Esophagus muscularis mucosa (tissue), 4 donors: ENCODE measurements around the gene JARID2. TPM values are rescaled to one million over a fixed set of nuclear protein-coding genes. Genes with fewer than 3 reads are reported as not detected.

ENCODE experiments used
- DNase-seq: peaks from one replicate; pipeline ENCODE4 v3.0.0-alpha.2; 2017; ENCODE audit errors: extremely low spot score
- H3K27ac ChIP-seq, 4 donors: fragments of 200-600 bp; sonication (generic); replicated peaks in 1 of 4; 1 replicate in 3 of 4; 2 replicates in 1 of 4; pipeline ENCODE4 v1.5.1; 2016 to 2019; ENCODE audit warnings: mild to moderate bottlenecking in 1 of 4
- H3K27me3 ChIP-seq, 4 donors: fragments of 200-600 bp; sonication (generic); one replicate each; pipeline versions ENCODE4 v1.5.1 to v1.6.0; 2016 to 2019
- H3K36me3 ChIP-seq, 4 donors: fragments of 200-600 bp; sonication (generic); one replicate each; pipeline ENCODE4 v1.5.1; 2016 to 2019
- H3K4me1 ChIP-seq, 4 donors: fragments of 200-600 bp; sonication (generic); one replicate each; pipeline ENCODE4 v1.5.1; 2016 to 2019
- H3K4me3 ChIP-seq, 4 donors: fragments of 200-600 bp; sonication (generic); 1 replicate in 2 of 4; 2 replicates in 2 of 4; pipeline ENCODE4 v1.5.1; 2016 to 2019; ENCODE audit warnings: mild to moderate bottlenecking in 4 of 4, moderate library complexity in 1 of 4
- H3K9me3 ChIP-seq, 4 donors: fragments of 200-600 bp; sonication (generic); 1 replicate in 3 of 4; 2 replicates in 1 of 4; pipeline ENCODE4 v1.5.1; 2016 to 2019
- EP300 ChIP-seq: sonication (generic); formaldehyde crosslinking; IDR thresholded peaks from one replicate; pipeline ENCODE4 v1.6.1; 2017; ENCODE audit warnings: antibody characterized with exemption
- POLR2A ChIP-seq: fragments of 450-650 bp; IDR thresholded peaks from one replicate; pipeline ENCODE4 v1.6.1; 2017; ENCODE audit warnings: antibody characterized with exemption, moderate library complexity, mild to moderate bottlenecking, low read depth
- POLR2AphosphoS5 ChIP-seq, 2 donors: sonication (generic); formaldehyde crosslinking; IDR thresholded peaks; one replicate each; pipeline ENCODE4 v1.6.1; 2017; ENCODE audit warnings: antibody characterized with exemption in 2 of 2
- WGBS: methylation state at CpG from one replicate; pipeline ENCODE4 v1.1.5; 2018; 5-methylcytosine and 5-hydroxymethylcytosine counted together
- intact Hi-C: fragments of 100-400 bp; cut with DNase I; formaldehyde crosslinking; loops from one replicate; pipeline ENCODE4 v1.15.1; 2023
- total RNA-seq, 4 donors: library from RNA; depleted of rRNA; stranded (reverse); fragments of >200 nt; gene quantifications; one replicate each; pipeline versions ENCODE4 v1.1.0 to v1.2.1, GENCODE V29; 2016
- TF ChIP-seq, protein P1 (sequence below), 3 experiments: fragments of 200-600 bp in 2 of 3; fragments of 450-650 bp in 1 of 3; sonication (generic) in 2 of 3; IDR thresholded peaks; one replicate each; pipeline ENCODE4 v1.5.1; 2017 to 2019; ENCODE audit warnings: antibody characterized with exemption in 3 of 3, mild to moderate bottlenecking in 2 of 3, moderate library complexity in 1 of 3

Gene JARID2
- total RNA-seq, 4 donors from 2014 or later = 5.8 to 10.4 (median 8.1) TPM

DNA sequence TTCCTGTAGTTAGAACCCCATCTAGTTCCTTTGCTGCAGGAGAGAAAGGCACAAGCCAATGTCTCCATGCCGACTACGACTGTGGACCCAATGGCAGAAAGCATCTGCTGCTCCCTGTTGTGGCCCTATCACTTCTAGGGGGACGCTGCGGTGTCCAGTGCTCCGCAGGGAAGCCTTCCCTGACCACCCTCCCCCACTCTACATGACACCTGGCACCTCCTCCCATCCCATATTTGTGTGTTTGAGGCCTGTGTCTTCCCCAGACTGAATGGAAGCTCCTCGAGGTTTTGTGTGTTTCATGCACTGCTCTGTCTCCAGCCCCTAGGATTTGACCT is 257.4 kb downstream of the JARID2 start:
- WGBS = 63% methylated on average over 1 of the region's 6 CpGs
- intact Hi-C loops = no loop called here
- H3K4me1 ChIP-seq = peaks cover 43 to 51% (median 47%) of the 10 kb centered on the region in 4 donors
- peak overlapping the region in 1 of 4 donors; percentile 85 for H3K27ac ChIP-seq
- no peaks in the 10 kb centered on the region for H3K27me3 ChIP-seq
- no peak for DNase-seq
- H3K36me3 ChIP-seq = peaks cover 4 to 47% (median 20%) of the 10 kb centered on the region in 4 donors
- no peak overlapping the region for H3K4me3 ChIP-seq
- TF ChIP-seq POLR2AphosphoS5 (IDR thresholded peaks at IDR 0.05) (no peak), EP300 (no peak), POLR2A (no peak)
- TF ChIP-seq, protein P1, sequence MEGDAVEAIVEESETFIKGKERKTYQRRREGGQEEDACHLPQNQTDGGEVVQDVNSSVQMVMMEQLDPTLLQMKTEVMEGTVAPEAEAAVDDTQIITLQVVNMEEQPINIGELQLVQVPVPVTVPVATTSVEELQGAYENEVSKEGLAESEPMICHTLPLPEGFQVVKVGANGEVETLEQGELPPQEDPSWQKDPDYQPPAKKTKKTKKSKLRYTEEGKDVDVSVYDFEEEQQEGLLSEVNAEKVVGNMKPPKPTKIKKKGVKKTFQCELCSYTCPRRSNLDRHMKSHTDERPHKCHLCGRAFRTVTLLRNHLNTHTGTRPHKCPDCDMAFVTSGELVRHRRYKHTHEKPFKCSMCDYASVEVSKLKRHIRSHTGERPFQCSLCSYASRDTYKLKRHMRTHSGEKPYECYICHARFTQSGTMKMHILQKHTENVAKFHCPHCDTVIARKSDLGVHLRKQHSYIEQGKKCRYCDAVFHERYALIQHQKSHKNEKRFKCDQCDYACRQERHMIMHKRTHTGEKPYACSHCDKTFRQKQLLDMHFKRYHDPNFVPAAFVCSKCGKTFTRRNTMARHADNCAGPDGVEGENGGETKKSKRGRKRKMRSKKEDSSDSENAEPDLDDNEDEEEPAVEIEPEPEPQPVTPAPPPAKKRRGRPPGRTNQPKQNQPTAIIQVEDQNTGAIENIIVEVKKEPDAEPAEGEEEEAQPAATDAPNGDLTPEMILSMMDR (IDR thresholded peaks at IDR 0.05) = no peak
- no peaks in the 10 kb centered on the region for H3K9me3 ChIP-seq

DNA sequence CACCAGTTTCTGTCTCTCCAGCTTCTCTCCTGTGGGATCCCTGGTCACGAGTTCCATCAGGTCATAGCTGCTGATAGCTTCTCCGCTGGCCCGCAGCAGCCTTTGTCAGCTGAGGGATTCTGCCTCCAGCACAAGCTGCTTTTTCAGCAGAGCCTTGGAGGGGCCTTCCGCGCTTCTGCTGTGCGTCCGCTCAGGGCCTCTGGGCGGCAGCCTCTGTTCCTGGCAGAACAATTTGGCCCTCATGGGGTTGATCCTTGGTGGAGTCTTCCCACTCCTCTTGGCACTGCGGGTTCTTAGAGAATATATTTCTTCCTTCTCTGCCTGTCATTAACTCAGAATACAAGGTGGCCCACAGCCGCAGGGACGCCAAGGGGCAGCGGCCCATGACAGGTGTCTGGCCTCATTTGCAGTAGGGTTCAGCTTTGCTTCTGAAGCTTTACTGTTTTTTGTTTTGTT is 258.2 kb downstream of the JARID2 start:
- DNase-seq = no peak

DNA sequence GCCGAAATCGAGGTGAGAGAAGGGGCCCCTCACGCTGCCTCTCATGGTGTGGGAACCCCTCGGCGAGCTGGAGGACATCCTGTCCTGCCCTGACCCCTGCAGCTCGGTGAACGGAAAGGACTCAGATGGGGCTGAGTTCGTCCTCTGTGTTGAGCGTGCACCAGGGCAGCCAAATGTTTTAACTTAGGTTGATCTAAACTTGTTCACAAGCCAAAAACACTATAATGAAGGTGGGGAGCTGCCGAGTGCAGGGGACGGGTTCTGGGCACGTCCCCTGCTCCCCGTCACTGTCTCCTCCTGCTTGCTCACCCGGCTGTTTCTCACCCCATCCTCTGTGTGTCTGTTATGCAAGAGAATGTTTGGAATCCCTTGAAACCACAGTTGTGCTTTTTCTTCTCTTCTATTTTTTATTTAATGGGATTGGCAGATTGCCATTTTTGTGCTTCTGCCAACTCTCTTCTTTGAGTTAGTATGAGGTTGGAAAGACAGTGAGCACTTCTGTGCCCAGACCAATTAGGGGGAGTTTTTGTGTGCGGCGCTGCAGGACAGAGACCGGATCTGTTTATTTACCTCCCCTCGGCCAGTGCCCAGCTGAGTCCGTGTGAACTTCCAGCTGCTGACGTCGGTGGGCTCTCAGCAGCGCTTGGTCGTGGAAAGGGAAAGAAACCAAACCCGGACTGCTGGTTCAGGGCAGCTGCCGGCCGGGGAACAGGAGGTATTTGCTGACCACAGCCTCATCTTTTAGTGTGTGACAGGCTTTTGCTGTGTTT is 258.9 kb downstream of the JARID2 start:
- 4% methylated on average over 20 of the region's 26 CpGs for WGBS
- TF ChIP-seq POLR2AphosphoS5 (IDR thresholded peaks at IDR 0.05) = peak; percentile 65 to 66
- TF ChIP-seq, protein P1 (IDR thresholded peaks at IDR 0.05) = no peak
- H3K27ac ChIP-seq = peak overlapping the region; percentile 73 to 85 (median 76)
- H3K9me3 ChIP-seq = no peaks in the 10 kb centered on the region
- H3K4me3 ChIP-seq = peak overlapping the region; percentile 41 to 50 (median 42)
- no peak for DNase-seq
- H3K36me3 ChIP-seq = peaks cover 5 to 59% (median 31%) of the 10 kb centered on the region in 4 donors
- peaks cover 43 to 51% (median 47%) of the 10 kb centered on the region in 4 donors for H3K4me1 ChIP-seq
- intact Hi-C loops = no loop called here
- H3K27me3 ChIP-seq = no peaks in the 10 kb centered on the region

More for the DNA sequence above, 258.2 kb downstream of the JARID2 start:
- Histone ChIP-seq H3K4me3 (peak overlapping the region; percentile 41 to 50 (median 42)), H3K36me3 (peaks cover 5 to 54% (median 25%) of the 10 kb centered on the region in 4 donors), H3K27ac (peak overlapping the region; percentile 73 to 85 (median 76)), H3K9me3 (no peaks in the 10 kb centered on the region), H3K4me1 (peaks cover 43 to 51% (median 47%) of the 10 kb centered on the region in 4 donors), H3K27me3 (no peaks in the 10 kb centered on the region)
- intact Hi-C loops = no loop called here
- TF ChIP-seq, protein P1 (IDR thresholded peaks at IDR 0.05) = peak in 2 of 3 experiments; percentile 4 to 19
- TF ChIP-seq POLR2A (no peak), EP300 (no peak), POLR2AphosphoS5 (IDR thresholded peaks at IDR 0.05) (no peak)
- WGBS = 72% methylated on average over 12 of the region's 12 CpGs

DNA sequence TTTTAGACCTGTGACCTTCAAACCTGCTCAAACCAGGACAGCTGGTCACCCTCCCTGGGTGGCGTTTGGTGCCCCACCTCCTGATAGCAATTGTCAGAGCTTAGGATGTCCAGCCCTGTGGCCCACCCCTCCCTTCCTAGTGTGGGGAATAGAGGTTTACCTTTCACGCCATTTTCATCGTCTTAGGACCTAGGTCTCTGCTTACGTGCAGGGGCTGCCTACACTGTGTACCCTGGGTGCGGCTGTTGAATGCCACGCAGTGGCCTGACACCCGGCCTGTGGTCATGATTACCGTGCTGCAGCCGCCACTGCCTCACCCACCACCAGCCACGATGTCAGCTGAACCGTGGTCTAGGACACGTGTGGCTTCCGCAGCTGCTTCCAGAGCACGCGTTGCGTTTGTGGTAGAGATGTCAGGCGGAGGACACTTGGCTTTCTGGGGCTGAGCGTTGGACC is 259.6 kb downstream of the JARID2 start:
- peaks cover 5 to 59% (median 37%) of the 10 kb centered on the region in 4 donors for H3K36me3 ChIP-seq
- 75% methylated on average over 14 of the region's 18 CpGs for WGBS
- H3K9me3 ChIP-seq = no peaks in the 10 kb centered on the region
- H3K4me3 ChIP-seq = peak overlapping the region; percentile 41 to 50 (median 42)
- intact Hi-C loops = no loop called here
- DNase-seq = no peak
- H3K4me1 ChIP-seq = peaks cover 43 to 54% (median 48%) of the 10 kb centered on the region in 4 donors
- no peak for TF ChIP-seq POLR2AphosphoS5 (IDR thresholded peaks at IDR 0.05)
- TF ChIP-seq, protein P1 (IDR thresholded peaks at IDR 0.05) = no peak
- TF ChIP-seq POLR2A = no peak
- TF ChIP-seq EP300 = no peak
- peak overlapping the region; percentile 73 to 85 (median 76) for H3K27ac ChIP-seq
- H3K27me3 ChIP-seq = no peaks in the 10 kb centered on the region
